ENCODE data around the gene PTCD1.

The PTCD1 gene

GRCh38 chr7:99398891-99399445, 39.6 kb downstream of the PTCD1 start:
- no peak overlapping the region for H3K9ac ChIP-seq (ENCODE audit: low read depth in 1 of 2, low read length in 2 of 2)
- no peak overlapping the region for H3K4me3 ChIP-seq (ENCODE audit: low read depth in 1 of 2, low read length in 2 of 2)
- peaks cover 52 to 91% of the 10 kb centered on the region in 2 donors for H3K36me3 ChIP-seq (ENCODE audit: control insufficient read depth in 1 of 2, insufficient read depth in 2 of 2, low read length in 2 of 2)
- peaks cover 0 to 1% of the 10 kb centered on the region in 2 donors for H3K4me1 ChIP-seq (ENCODE audit: control insufficient read depth in 1 of 2, insufficient read depth in 2 of 2, low read length in 2 of 2)
- no peaks in the 10 kb centered on the region for H3K27me3 ChIP-seq (ENCODE audit: control insufficient read depth in 1 of 2, insufficient read depth in 2 of 2, low read length in 2 of 2)
- H3K27ac ChIP-seq (ENCODE audit: low read depth, low read length) = no peak overlapping the region
- no peaks in the 10 kb centered on the region for H3K9me3 ChIP-seq (ENCODE audit: control insufficient read depth in 1 of 2, low read length in 2 of 2)

DNA sequence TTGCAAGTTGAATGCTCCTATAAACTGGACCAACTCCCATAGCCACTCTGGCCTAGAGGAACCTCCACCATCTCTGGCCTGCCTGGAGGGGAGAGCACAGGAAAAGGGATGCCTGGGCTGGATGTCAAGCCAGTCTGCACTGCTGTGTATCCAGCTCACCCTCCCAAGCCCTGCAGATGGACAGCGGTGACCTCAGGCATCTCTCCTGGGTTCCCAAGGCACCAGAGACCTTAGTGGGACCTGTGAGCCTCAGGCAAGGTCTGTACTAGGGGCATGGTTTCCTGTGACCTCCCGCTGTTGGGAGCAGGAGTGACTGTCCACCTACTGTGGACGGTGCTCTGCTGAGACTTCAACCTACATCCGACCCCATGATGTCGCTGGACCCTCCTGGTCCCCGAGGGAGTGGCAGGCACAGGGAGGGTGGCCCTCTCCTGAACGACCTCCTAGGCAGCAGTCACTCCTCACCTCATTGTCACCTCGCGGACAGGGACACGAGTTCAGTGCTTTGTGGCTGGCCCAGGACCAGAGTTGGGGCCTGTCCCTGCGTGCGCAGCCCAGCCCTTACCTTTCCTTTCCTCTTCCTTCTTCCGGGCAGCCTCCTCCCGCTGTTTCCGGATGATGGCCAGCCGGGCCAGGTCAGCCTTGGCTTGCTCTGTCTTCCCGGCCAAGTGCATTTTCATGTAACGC, 41.2 kb downstream of the PTCD1 start:
- H3K4me1 ChIP-seq (ENCODE audit: control insufficient read depth in 1 of 2, insufficient read depth in 2 of 2, low read length in 2 of 2) = peaks cover 8 to 11% of the 10 kb centered on the region in 2 donors
- H3K36me3 ChIP-seq (ENCODE audit: control insufficient read depth in 1 of 2, insufficient read depth in 2 of 2, low read length in 2 of 2) = peaks cover 52 to 83% of the 10 kb centered on the region in 2 donors
- H3K27me3 ChIP-seq (ENCODE audit: control insufficient read depth in 1 of 2, insufficient read depth in 2 of 2, low read length in 2 of 2) = no peaks in the 10 kb centered on the region

GRCh38 chr7:99396418-99397296, 41.9 kb downstream of the PTCD1 start:
- Histone ChIP-seq H3K27ac (ENCODE audit: low read depth, low read length) (no peak overlapping the region), H3K36me3 (ENCODE audit: control insufficient read depth in 1 of 2, insufficient read depth in 2 of 2, low read length in 2 of 2) (peaks cover 52 to 80% of the 10 kb centered on the region in 2 donors), H3K9me3 (ENCODE audit: control insufficient read depth in 1 of 2, low read length in 2 of 2) (no peaks in the 10 kb centered on the region), H3K4me1 (ENCODE audit: control insufficient read depth in 1 of 2, insufficient read depth in 2 of 2, low read length in 2 of 2) (peaks cover 15 to 18% of the 10 kb centered on the region in 2 donors), H3K4me3 (ENCODE audit: low read depth in 1 of 2, low read length in 2 of 2) (no peak overlapping the region), H3K27me3 (ENCODE audit: control insufficient read depth in 1 of 2, insufficient read depth in 2 of 2, low read length in 2 of 2) (no peaks in the 10 kb centered on the region), H3K9ac (ENCODE audit: low read depth in 1 of 2, low read length in 2 of 2) (no peak overlapping the region)

More for the DNA sequence above, 41.2 kb downstream of the PTCD1 start:
- H3K9me3 ChIP-seq (ENCODE audit: control insufficient read depth in 1 of 2, low read length in 2 of 2) = no peaks in the 10 kb centered on the region
- H3K4me3 ChIP-seq (ENCODE audit: low read depth in 1 of 2, low read length in 2 of 2) = no peak overlapping the region
- no peak overlapping the region for H3K27ac ChIP-seq (ENCODE audit: low read depth, low read length)
- H3K9ac ChIP-seq (ENCODE audit: low read depth in 1 of 2, low read length in 2 of 2) = no peak overlapping the region

DNA sequence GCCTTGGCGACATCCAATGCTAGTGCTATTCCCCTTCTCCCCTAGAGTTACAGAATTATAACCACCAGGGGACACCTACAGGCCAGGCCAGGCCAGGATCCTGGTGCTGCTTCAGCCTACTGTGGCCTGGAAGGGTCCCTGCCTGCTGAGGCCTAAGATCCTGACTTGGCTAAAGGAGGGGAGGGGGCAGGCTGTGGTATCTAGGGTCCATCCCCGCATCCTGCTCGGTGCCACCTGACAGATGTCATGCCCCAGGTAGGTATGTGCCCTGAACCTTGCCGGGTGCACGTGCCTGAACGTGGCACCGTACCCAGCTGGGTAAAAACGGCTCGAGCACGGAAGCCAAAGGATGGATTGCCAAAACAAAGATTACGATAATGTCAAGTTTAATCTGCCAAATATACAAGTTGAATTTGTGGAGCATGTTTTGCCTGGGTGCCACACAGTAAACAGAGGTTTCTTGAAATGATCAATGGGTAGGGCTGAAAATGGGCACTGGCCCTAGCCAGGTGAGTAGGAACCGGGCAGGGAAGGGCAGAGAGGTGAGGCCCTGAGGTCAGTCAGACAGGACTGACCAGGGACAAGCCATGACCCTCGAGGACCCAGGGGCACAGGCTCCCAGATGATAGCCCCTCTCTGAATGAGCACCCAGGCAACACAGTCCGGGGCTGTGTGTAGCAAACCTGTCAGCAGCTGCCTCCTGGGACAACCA, 42.8 kb downstream of the PTCD1 start:
- peaks cover 15 to 18% of the 10 kb centered on the region in 2 donors for H3K4me1 ChIP-seq (ENCODE audit: control insufficient read depth in 1 of 2, insufficient read depth in 2 of 2, low read length in 2 of 2)
- no peak overlapping the region for H3K9ac ChIP-seq (ENCODE audit: low read depth in 1 of 2, low read length in 2 of 2)
- no peak overlapping the region for H3K27ac ChIP-seq (ENCODE audit: low read depth, low read length)
- H3K27me3 ChIP-seq (ENCODE audit: control insufficient read depth in 1 of 2, insufficient read depth in 2 of 2, low read length in 2 of 2) = no peaks in the 10 kb centered on the region
- no peaks in the 10 kb centered on the region for H3K9me3 ChIP-seq (ENCODE audit: control insufficient read depth in 1 of 2, low read length in 2 of 2)
- H3K4me3 ChIP-seq (ENCODE audit: low read depth in 1 of 2, low read length in 2 of 2) = no peak overlapping the region
- H3K36me3 ChIP-seq (ENCODE audit: control insufficient read depth in 1 of 2, insufficient read depth in 2 of 2, low read length in 2 of 2) = peaks cover 54 to 80% of the 10 kb centered on the region in 2 donors

DNA sequence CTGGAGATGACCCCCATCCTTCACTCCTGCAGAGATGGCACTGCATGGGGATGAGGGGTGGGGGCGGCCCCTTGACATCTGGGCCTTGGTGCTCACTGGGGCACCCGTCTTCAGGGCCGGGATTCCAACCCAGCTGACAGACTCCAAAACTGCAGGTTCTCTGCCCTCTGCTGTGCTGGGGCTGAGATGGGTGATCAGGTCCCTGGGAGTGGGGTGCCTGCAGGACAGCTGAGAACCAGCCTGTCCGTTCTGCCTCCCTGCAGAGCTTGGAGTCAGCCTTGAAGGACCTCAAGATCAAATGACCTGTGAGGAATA, 44.5 kb downstream of the PTCD1 start:
- H3K4me1 ChIP-seq (ENCODE audit: control insufficient read depth in 1 of 2, insufficient read depth in 2 of 2, low read length in 2 of 2) = peaks cover 15 to 18% of the 10 kb centered on the region in 2 donors
- no peaks in the 10 kb centered on the region for H3K27me3 ChIP-seq (ENCODE audit: control insufficient read depth in 1 of 2, insufficient read depth in 2 of 2, low read length in 2 of 2)
- H3K36me3 ChIP-seq (ENCODE audit: control insufficient read depth in 1 of 2, insufficient read depth in 2 of 2, low read length in 2 of 2) = peaks cover 47 to 80% of the 10 kb centered on the region in 2 donors
- no peaks in the 10 kb centered on the region for H3K9me3 ChIP-seq (ENCODE audit: control insufficient read depth in 1 of 2, low read length in 2 of 2)
- H3K4me3 ChIP-seq (ENCODE audit: low read depth in 1 of 2, low read length in 2 of 2) = no peak overlapping the region
- no peak overlapping the region for H3K9ac ChIP-seq (ENCODE audit: low read depth in 1 of 2, low read length in 2 of 2)
- H3K27ac ChIP-seq (ENCODE audit: low read depth, low read length) = no peak overlapping the region

DNA sequence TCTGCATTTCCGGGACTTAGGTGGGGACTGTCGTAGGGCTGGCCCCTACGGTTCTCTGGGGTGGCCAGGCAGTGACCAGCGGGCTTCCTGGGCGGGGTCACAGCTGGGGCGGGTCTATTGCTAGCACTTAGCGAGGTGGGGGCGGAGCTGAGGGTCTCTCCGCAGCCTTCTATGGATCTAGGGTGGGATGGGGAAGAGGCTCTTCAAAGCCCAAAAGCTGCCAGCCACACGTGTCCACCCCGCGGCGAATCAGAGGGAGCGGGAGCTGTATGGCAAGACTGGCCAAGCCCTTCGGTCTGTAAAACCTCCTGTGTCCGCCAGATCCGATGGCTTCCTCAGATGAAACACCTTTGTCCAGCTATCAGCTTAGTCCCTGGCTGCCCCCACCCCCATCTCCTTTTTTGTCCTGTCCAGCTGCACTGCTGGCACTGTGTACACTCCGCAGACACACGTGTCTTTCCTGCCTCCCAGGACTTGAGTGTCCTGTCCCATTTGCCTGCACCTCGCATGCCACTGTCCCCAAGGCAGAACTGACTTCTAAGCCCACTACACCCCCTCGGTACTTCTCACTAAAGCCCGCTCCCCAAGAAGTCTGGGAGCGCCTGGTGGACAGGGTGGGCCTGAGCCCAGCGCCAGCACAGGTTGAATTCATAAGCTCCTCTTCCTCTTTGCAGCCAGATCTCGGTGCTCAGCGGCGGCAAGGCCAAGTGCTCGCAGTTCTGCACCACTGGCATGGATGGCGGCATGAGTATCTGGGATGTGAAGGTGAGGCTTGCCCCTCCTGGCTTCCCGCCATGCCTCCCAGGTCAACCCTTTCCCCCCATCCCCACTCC, 45.0 kb downstream of the PTCD1 start:
- H3K27me3 ChIP-seq (ENCODE audit: control insufficient read depth in 1 of 2, insufficient read depth in 2 of 2, low read length in 2 of 2) = no peaks in the 10 kb centered on the region
- no peak overlapping the region for H3K27ac ChIP-seq (ENCODE audit: low read depth, low read length)
- peaks cover 47 to 77% of the 10 kb centered on the region in 2 donors for H3K36me3 ChIP-seq (ENCODE audit: control insufficient read depth in 1 of 2, insufficient read depth in 2 of 2, low read length in 2 of 2)
- H3K9ac ChIP-seq (ENCODE audit: low read depth in 1 of 2, low read length in 2 of 2) = peak overlapping the region; percentile 18 to 20
- H3K4me1 ChIP-seq (ENCODE audit: control insufficient read depth in 1 of 2, insufficient read depth in 2 of 2, low read length in 2 of 2) = peaks cover 15 to 18% of the 10 kb centered on the region in 2 donors
- H3K4me3 ChIP-seq (ENCODE audit: low read depth in 1 of 2, low read length in 2 of 2) = peak overlapping the region; percentile 64 to 65
- no peaks in the 10 kb centered on the region for H3K9me3 ChIP-seq (ENCODE audit: control insufficient read depth in 1 of 2, low read length in 2 of 2)

DNA sequence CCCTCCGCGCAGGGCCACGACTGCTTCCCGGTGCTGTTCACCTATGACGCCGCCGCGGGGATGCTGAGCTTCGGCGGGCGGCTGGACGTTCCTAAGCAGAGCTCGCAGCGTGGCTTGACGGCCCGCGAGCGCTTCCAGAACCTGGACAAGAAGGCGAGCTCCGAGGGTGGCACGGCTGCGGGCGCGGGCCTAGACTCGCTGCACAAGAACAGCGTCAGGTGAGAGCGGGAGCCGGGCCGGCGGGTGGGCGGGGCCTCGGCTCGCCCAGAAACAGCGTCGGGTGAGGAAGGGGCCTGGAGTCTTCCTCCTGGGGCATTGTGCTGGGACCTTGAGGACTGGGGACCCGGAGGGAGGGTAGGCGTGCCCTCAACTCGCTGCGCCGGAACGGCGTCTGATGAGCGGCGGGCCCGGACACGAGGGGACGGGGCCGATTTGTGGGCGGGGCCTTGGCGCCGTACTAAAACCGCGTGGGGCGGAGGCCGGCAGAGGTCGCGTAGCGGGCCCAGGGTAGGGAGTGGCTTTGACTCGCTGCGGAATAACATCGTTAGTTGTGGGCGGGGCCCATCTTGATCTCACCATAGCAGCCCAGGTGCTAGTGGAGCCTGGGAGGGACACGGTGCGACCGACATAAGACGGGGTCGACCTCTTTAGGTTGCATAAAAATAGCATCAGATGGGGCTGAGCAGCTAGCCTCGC, 45.8 kb downstream of the PTCD1 start:
- Histone ChIP-seq H3K4me3 (ENCODE audit: low read depth in 1 of 2, low read length in 2 of 2) (peak overlapping the region; percentile 64 to 65), H3K9ac (ENCODE audit: low read depth in 1 of 2, low read length in 2 of 2) (peak overlapping the region; percentile 18 to 20), H3K27ac (ENCODE audit: low read depth, low read length) (no peak overlapping the region)

DNA sequence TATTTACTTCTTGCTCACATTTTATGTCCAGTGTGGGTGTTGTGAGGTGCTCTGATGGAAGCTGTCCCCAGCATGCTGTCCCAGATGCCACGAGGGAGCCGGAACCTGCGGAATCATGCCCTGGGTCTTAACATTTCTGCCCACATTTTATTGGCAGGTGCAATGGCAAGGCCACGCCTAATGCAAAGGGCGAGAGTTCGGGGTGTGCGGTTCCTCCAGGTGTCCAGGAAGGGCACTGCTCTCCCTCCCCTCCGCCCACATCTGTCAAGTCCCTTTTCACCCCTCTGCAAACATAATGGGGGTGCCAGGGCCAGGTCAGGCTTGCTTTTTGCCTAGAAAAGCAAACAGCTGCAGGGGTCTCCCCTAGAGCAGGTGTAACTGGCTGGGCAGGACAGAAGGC, 46.6 kb downstream of the PTCD1 start:
- H3K9ac ChIP-seq (ENCODE audit: low read depth in 1 of 2, low read length in 2 of 2) = peak overlapping the region; percentile 1 to 18
- peaks cover 44 to 75% of the 10 kb centered on the region in 2 donors for H3K36me3 ChIP-seq (ENCODE audit: control insufficient read depth in 1 of 2, insufficient read depth in 2 of 2, low read length in 2 of 2)
- H3K27me3 ChIP-seq (ENCODE audit: control insufficient read depth in 1 of 2, insufficient read depth in 2 of 2, low read length in 2 of 2) = no peaks in the 10 kb centered on the region
- H3K9me3 ChIP-seq (ENCODE audit: control insufficient read depth in 1 of 2, low read length in 2 of 2) = no peaks in the 10 kb centered on the region
- no peak overlapping the region for H3K27ac ChIP-seq (ENCODE audit: low read depth, low read length)
- H3K4me3 ChIP-seq (ENCODE audit: low read depth in 1 of 2, low read length in 2 of 2) = peak overlapping the region; percentile 64 to 65
- H3K4me1 ChIP-seq (ENCODE audit: control insufficient read depth in 1 of 2, insufficient read depth in 2 of 2, low read length in 2 of 2) = peaks cover 15 to 18% of the 10 kb centered on the region in 2 donors

More for the DNA sequence above, 45.8 kb downstream of the PTCD1 start:
- H3K27me3 ChIP-seq (ENCODE audit: control insufficient read depth in 1 of 2, insufficient read depth in 2 of 2, low read length in 2 of 2) = no peaks in the 10 kb centered on the region
- no peaks in the 10 kb centered on the region for H3K9me3 ChIP-seq (ENCODE audit: control insufficient read depth in 1 of 2, low read length in 2 of 2)
- peaks cover 15 to 18% of the 10 kb centered on the region in 2 donors for H3K4me1 ChIP-seq (ENCODE audit: control insufficient read depth in 1 of 2, insufficient read depth in 2 of 2, low read length in 2 of 2)
- H3K36me3 ChIP-seq (ENCODE audit: control insufficient read depth in 1 of 2, insufficient read depth in 2 of 2, low read length in 2 of 2) = peaks cover 48 to 77% of the 10 kb centered on the region in 2 donors

All from duodenal mucosa (tissue), 2 donors.